WERI-Rb-1 (cell line): ENCODE data around the gene TMEM81.

ENCODE experiments used
- DNase-seq: peaks from one replicate; pipeline ENCODE4 v3.0.0-alpha.2; 2020
- H3K27ac ChIP-seq: fragments of 250-450 bp; sonication (Bioruptor Pico); 2 replicates; pipeline ENCODE4 v1.5.1; 2020; ENCODE audit warnings: mild to moderate bottlenecking, moderate library complexity
- H3K27me3 ChIP-seq: fragments of 250-450 bp; sonication (Bioruptor Pico); 2 replicates; pipeline ENCODE4 v1.5.1; 2021; ENCODE audit warnings: mild to moderate bottlenecking, low read depth, moderate library complexity; ENCODE audit not compliant: insufficient read depth, severe bottlenecking
- H3K36me3 ChIP-seq: fragments of 250-450 bp; sonication (Bioruptor Pico); 2 replicates; pipeline ENCODE4 v1.5.1; 2020; ENCODE audit warnings: mild to moderate bottlenecking, moderate library complexity
- H3K4me3 ChIP-seq: 2 replicates; pipeline ENCODE4 v1.5.1; 2011; ENCODE audit warnings: low read depth, mild to moderate bottlenecking, control low read depth, low read length
- H3K9me3 ChIP-seq: fragments of 250-450 bp; sonication (Bioruptor Pico); 2 replicates; pipeline ENCODE4 v1.5.1; 2021; ENCODE audit warnings: mild to moderate bottlenecking, moderate library complexity; ENCODE audit not compliant: severe bottlenecking
- TF ChIP-seq, protein P1 (sequence below): IDR thresholded peaks from 2 replicates; pipeline ENCODE4 v1.5.1; 2011; ENCODE audit warnings: low read depth, mild to moderate bottlenecking, control low read depth, inconsistent platforms, low read length

The TMEM81 gene

DNA sequence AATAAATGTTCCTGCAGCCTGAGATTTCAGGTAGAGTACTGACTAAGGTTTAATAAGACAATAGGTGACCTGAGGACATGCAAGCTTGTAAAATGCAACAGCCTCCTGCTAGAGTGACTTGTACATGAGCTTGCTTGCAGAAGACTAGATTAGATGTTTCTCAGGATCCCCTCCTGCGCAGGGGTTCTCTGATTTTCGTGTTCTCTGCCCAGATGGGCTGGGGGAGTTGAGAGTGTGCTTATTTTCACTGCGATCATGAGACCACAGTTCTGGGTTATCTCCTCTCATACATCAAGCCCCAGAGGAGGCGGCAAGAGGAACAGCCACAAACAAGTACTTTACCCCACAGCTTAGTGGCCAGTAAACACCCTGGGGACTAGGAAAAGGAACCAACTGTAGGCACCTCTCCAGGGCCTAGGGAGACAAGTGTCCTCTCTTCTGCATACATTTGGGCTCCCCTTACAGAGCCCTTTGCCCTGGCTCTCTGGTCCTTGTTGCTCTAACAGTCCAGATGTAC lies 8.0 kb downstream of the TMEM81 start:
- H3K9me3 ChIP-seq, result no peaks in the 10 kb centered on the region
- H3K36me3 ChIP-seq, result no peaks in the 10 kb centered on the region
- TF ChIP-seq, protein P1, sequence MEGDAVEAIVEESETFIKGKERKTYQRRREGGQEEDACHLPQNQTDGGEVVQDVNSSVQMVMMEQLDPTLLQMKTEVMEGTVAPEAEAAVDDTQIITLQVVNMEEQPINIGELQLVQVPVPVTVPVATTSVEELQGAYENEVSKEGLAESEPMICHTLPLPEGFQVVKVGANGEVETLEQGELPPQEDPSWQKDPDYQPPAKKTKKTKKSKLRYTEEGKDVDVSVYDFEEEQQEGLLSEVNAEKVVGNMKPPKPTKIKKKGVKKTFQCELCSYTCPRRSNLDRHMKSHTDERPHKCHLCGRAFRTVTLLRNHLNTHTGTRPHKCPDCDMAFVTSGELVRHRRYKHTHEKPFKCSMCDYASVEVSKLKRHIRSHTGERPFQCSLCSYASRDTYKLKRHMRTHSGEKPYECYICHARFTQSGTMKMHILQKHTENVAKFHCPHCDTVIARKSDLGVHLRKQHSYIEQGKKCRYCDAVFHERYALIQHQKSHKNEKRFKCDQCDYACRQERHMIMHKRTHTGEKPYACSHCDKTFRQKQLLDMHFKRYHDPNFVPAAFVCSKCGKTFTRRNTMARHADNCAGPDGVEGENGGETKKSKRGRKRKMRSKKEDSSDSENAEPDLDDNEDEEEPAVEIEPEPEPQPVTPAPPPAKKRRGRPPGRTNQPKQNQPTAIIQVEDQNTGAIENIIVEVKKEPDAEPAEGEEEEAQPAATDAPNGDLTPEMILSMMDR, result no peak
- no peak for DNase-seq
- H3K27me3 ChIP-seq, result no peaks in the 10 kb centered on the region
- H3K4me3 ChIP-seq, result no peak overlapping the region
- no peak overlapping the region for H3K27ac ChIP-seq

DNA sequence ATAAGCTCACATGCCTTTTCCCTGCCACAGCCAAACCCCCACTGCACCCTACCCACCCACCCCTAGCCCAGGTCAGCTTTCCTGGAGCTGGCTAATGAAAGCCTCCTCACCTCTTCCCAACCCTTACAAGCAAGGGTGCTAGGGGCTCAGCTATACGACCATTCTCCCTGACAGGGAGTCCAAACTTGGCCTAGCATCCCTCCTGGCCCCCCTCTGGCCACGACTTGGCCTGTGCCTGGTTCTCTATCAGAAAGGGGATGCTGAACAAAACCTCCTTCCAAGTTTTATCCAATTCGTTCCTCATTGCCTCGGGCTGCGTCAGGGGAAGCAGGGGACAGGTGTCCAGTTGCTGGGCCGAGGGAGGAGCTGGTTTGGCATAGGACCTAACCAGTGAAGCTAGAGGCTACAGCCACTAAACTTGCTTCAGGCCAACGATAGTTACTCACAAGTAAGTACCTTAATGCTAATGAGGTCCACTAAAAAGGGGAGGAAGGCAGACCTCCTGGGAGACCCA lies 8.6 kb downstream of the TMEM81 start:
- Histone ChIP-seq H3K27ac (no peak overlapping the region), H3K9me3 (no peaks in the 10 kb centered on the region), H3K36me3 (no peaks in the 10 kb centered on the region), H3K27me3 (no peaks in the 10 kb centered on the region), H3K4me3 (no peak overlapping the region)
- TF ChIP-seq, protein P1, result no peak
- no peak for DNase-seq

DNA sequence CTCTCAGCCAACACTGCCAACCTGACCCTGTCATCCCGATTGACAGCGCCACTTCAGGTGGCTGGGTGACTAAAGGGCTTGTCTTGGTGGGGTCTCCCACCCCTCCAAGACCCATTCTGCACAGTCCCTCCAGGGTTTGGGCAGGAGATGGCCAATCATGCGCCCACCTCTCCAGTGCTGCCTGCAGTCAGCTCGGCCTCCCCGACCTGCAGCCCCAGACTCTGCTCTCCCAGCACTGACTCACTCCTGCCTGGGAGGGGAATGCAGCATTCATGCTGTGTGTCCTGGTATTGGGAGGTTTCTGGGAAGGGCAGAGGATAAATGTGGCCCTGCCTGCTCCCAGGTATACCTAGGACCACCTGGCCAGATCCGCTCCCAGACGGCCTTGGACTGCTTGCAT lies 9.7 kb downstream of the TMEM81 start:
- TF ChIP-seq, protein P1, result no peak
- no peak overlapping the region for H3K27ac ChIP-seq
- H3K27me3 ChIP-seq, result no peaks in the 10 kb centered on the region
- H3K4me3 ChIP-seq, result no peak overlapping the region
- DNase-seq, result no peak
- no peaks in the 10 kb centered on the region for H3K9me3 ChIP-seq
- H3K36me3 ChIP-seq, result no peaks in the 10 kb centered on the region

DNA sequence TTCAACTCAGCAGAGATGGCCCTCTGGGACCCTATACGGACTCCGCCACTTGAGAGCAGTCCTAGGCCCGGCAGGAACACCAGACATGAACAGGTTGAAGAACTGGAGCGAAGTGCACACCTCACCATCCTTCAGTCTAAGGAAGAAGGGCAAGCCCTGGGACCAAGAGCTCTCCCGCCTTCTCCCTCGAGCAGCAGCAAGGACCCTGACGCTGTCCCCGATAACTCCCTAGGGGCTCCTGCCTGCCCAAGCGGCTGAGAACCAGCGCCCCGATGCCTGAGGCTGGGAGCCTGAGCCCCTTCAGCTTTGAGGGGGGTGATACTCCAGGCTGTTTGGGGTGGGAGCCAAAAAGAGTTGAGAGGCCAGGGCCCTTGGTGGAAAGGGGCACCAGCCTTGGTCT lies 10.2 kb downstream of the TMEM81 start:
- Histone ChIP-seq H3K4me3 (no peak overlapping the region), H3K36me3 (no peaks in the 10 kb centered on the region), H3K9me3 (no peaks in the 10 kb centered on the region), H3K27ac (no peak overlapping the region), H3K27me3 (no peaks in the 10 kb centered on the region)
- TF ChIP-seq, protein P1, result no peak
- no peak for DNase-seq

DNA sequence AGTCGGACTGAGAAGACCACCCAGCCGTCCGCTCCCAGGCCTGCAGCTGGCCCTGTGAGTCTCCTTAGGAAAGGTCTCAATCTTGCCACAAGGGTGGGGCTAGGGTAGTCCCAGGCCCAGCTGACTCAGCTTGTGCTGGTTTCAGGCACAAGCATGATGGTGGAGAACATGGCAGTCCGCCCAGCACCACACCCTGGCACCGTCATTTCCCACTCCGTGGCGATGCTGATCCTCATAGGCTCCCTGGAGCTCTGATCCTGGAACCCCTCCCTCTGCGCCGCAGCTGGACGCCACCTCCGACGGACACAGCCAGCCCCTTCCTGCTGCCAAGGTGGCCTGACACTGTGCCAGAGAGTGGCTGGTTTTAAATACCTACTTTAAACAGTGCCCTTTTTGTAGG lies 10.7 kb downstream of the TMEM81 start:
- H3K4me3 ChIP-seq, result no peak overlapping the region
- DNase-seq, result no peak
- H3K9me3 ChIP-seq, result no peaks in the 10 kb centered on the region
- no peaks in the 10 kb centered on the region for H3K36me3 ChIP-seq
- no peak overlapping the region for H3K27ac ChIP-seq
- TF ChIP-seq, protein P1, result no peak
- no peaks in the 10 kb centered on the region for H3K27me3 ChIP-seq

DNA sequence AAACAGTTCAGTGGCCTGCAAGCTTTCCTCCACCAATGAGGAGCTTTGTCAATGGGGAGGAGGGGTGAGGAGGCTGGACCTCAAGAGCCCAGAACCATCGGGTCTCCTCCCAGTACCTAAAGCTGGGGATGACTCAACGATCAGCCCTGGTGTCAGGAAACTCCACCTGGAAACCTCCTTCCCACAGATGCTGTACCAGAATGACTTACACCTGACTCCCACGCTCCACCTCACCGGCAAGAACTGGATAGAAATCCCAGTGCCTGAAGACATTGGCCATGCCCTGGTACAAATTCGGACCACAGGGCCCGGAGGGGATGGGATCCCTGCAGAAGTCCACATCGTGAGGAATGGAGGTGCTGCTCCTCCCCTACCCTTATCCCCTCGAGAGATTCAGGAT lies 11.4 kb downstream of the TMEM81 start:
- no peak for DNase-seq

More for the DNA sequence above, 11.4 kb downstream of the TMEM81 start:
- no peaks in the 10 kb centered on the region for H3K9me3 ChIP-seq
- H3K27ac ChIP-seq, result no peak overlapping the region
- H3K36me3 ChIP-seq, result no peaks in the 10 kb centered on the region
- TF ChIP-seq, protein P1, result no peak
- H3K4me3 ChIP-seq, result no peak overlapping the region
- no peaks in the 10 kb centered on the region for H3K27me3 ChIP-seq
